ENCODE measurements around the gene KCNQ1. TPM values are rescaled to one million over a fixed set of nuclear protein-coding genes. Genes with fewer than 3 reads are reported as not detected.

KCNQ1 gene
- total and polyA plus RNA-seq, 2 of the 13 experiments (the other 11 are each of a cell fraction or from before 2014, with no cell fraction given), result 0.02 to 0.08 TPM

- no peak overlapping the region for H3K27ac ChIP-seq (ENCODE audit: extremely low read length, insufficient read depth, low read length)
- no peak overlapping the region for H2AFZ ChIP-seq (ENCODE audit: low read length)
- no peak for TF ChIP-seq PREB (CRISPR knock-in tag; IDR thresholded peaks at IDR 0.05)
- TF ChIP-seq SPEN (CRISPR knock-in tag; IDR thresholded peaks at IDR 0.05; ENCODE audit: low read depth), result no peak
- TF ChIP-seq ATF4 (CRISPR knock-in tag; IDR thresholded peaks at IDR 0.05), result peak in 1 of 2 experiments; percentile 86; a peak in 2 of 4 replicates
- TF ChIP-seq CEBPZ (IDR thresholded peaks at IDR 0.05; ENCODE audit: low read length), result no peak
- no peak for TF ChIP-seq SP4 (CRISPR knock-in tag; IDR thresholded peaks at IDR 0.05)
- no peak for TF ChIP-seq FOXA1 (IDR thresholded peaks at IDR 0.05)
- peak; percentile 34; the same call in 1 of the 2 replicates for TF ChIP-seq FOXA1 (CRISPR knock-in tag; IDR thresholded peaks at IDR 0.05)
- peak; percentile 55 for TF ChIP-seq CEBPG (CRISPR knock-in tag; IDR thresholded peaks at IDR 0.05)
- TF ChIP-seq PBX2 (CRISPR knock-in tag; IDR thresholded peaks at IDR 0.05), result peak; percentile 61; the same call in 1 of the 2 replicates
- TF ChIP-seq HNRNPL (IDR thresholded peaks at IDR 0.05; ENCODE audit: low read depth, low read length), result peak; percentile 88
- peak; percentile 49; the same call in 1 of the 2 replicates for TF ChIP-seq TCF7 (IDR thresholded peaks at IDR 0.05; ENCODE audit: low read depth)
- TF ChIP-seq MEIS2 (CRISPR knock-in tag; IDR thresholded peaks at IDR 0.05), result 0 out of 2 replicates have a peak, but pooled peaks have one; percentile 47
- no peaks in the 10 kb centered on the region for H3K9me3 ChIP-seq (ENCODE audit: low read length)
- peak overlapping the region in 1 of 3 experiments; percentile 44; a peak in 1 of 6 replicates for H3K4me3 ChIP-seq (replicated peaks in 1 of 3; ENCODE audit: insufficient read depth in 1 of 3, low read depth in 2 of 3, low read length in 3 of 3)
- H4K20me1 ChIP-seq (ENCODE audit: insufficient read depth, low read length), result no peaks in the 10 kb centered on the region
- FAIRE-seq (no peak), ATAC-seq (peak; percentile 71), DNase-seq (ENCODE audit: low spot score) (peak; percentile 61)
- peaks cover 17 to 38% of the 10 kb centered on the region in 2 experiments for H3K27me3 ChIP-seq (ENCODE audit: control insufficient read depth in 1 of 2, insufficient read depth in 2 of 2, low read length in 2 of 2)
- H3K36me3 ChIP-seq (replicated peaks in 1 of 2; ENCODE audit: control insufficient read depth in 1 of 2, insufficient read depth in 2 of 2, low read length in 2 of 2), result no peaks in the 10 kb centered on the region
- BruUV-seq (replicated peaks), result no TSS peak
- no peak overlapping the region for H3K9ac ChIP-seq (ENCODE audit: insufficient read depth, low read depth, low read length)
- peak overlapping the region; percentile 55 for H3K4me2 ChIP-seq (ENCODE audit: low read depth, low read length)
- no peaks in the 10 kb centered on the region for H3K79me2 ChIP-seq (ENCODE audit: insufficient read depth, low read length)
- CTCF ChIA-PET (ENCODE audit: low intra/inter-chr PET ratio, low total read pairs), result no interaction called here
- POLR2A ChIA-PET, result interaction anchor here (0.5 to 1.4 kb wide), 2 partner anchors 58 to 84 kb away, joined by 4 to 7 read pairs; no protein-coding TSS in a partner anchor
- in situ Hi-C loops (cut with HindIII; ENCODE audit: extremely low pct_ligation_motif_present, low pct_unique_long_range_greater_than_20kb) (no loop called here), intact Hi-C loops (cut with micrococcal nuclease; ENCODE audit: unreplicated experiment) (no loop called here)
- peaks cover 25% of the 10 kb centered on the region for H3K4me1 ChIP-seq (ENCODE audit: insufficient read depth, low read length)
- WGBS (ENCODE audit: low lambda C conversion rate), result 12% methylated on average over 16 of the region's 22 CpGs
These were observed 343.6 kb downstream of the KCNQ1 start for GRCh38 chr11:2788168-2789071.

Data from HepG2 (cell line).